ENCODE data around the gene CFAP20DC. TPM values are rescaled to one million over a fixed set of nuclear protein-coding genes. Genes with fewer than 3 reads are reported as not detected.

The CFAP20DC gene
- total RNA-seq, 1 experiment from 2014 or later, result 4.5 TPM

DNA sequence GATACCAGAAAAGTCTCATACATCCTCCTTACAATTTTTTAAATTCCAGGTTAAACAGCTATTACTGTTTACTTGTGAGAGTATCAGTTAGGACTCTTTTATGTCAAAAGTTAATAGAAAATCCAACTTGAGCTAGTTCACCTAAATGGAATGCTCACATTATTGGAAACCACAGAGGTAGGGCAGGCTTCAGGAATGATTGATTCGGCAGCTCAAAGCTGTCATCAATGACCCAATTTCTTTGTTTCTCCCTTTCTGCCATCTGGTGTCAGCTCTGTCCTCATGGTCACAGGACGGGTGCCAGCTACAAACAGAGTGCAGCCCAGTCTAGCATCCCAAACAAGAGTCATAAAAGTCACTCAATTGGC is 32.2 kb downstream of the CFAP20DC start:
- no peaks in the 10 kb centered on the region for H3K79me2 ChIP-seq (ENCODE audit: insufficient read depth, low read length)
- H3K9ac ChIP-seq (ENCODE audit: extremely low read depth, insufficient read length, low read length), result no peak overlapping the region
- no peaks in the 10 kb centered on the region for H3K9me3 Mint-ChIP-seq
- no peak overlapping the region for H2BK5ac ChIP-seq (ENCODE audit: insufficient read length, low read length)
- H4K8ac ChIP-seq (replicated peaks; ENCODE audit: insufficient read length, low read depth, low read length), result no peak overlapping the region
- H3K9me3 ChIP-seq (ENCODE audit: control insufficient read depth, low read depth, low read length), result no peaks in the 10 kb centered on the region
- H3T11ph ChIP-seq (ENCODE audit: low read length), result no peak overlapping the region
- no peak overlapping the region for H2BK120ac ChIP-seq (ENCODE audit: low read depth, low read length, poor library complexity, severe bottlenecking)
- no peak overlapping the region for H3K27ac ChIP-seq (ENCODE audit: insufficient read length, low read depth, low read length)
- no peak overlapping the region for H3K18ac ChIP-seq (ENCODE audit: insufficient read length, low read depth, low read length)
- no CpG with 5 or more reads among the region's 2 CpGs for WGBS (ENCODE audit: extremely low coverage, insufficient read length, low lambda C conversion rate)
- H2AK5ac ChIP-seq (ENCODE audit: insufficient read length, low read length), result no peak overlapping the region
- DNase-seq, result no peak
- TF ChIP-seq, protein P1, sequence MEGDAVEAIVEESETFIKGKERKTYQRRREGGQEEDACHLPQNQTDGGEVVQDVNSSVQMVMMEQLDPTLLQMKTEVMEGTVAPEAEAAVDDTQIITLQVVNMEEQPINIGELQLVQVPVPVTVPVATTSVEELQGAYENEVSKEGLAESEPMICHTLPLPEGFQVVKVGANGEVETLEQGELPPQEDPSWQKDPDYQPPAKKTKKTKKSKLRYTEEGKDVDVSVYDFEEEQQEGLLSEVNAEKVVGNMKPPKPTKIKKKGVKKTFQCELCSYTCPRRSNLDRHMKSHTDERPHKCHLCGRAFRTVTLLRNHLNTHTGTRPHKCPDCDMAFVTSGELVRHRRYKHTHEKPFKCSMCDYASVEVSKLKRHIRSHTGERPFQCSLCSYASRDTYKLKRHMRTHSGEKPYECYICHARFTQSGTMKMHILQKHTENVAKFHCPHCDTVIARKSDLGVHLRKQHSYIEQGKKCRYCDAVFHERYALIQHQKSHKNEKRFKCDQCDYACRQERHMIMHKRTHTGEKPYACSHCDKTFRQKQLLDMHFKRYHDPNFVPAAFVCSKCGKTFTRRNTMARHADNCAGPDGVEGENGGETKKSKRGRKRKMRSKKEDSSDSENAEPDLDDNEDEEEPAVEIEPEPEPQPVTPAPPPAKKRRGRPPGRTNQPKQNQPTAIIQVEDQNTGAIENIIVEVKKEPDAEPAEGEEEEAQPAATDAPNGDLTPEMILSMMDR (conservative IDR thresholded peaks at IDR 0.05), result no peak
- no peak overlapping the region for H2BK20ac ChIP-seq (ENCODE audit: low read depth, low read length, poor library complexity, severe bottlenecking)
- no peak overlapping the region for H3K56ac ChIP-seq (ENCODE audit: insufficient read length, low read depth, low read length)
- H3K79me1 ChIP-seq (ENCODE audit: insufficient read depth, low read depth, low read length, poor library complexity, severe bottlenecking), result no peaks in the 10 kb centered on the region
- H3K23ac ChIP-seq (ENCODE audit: insufficient read length, low read depth, low read length), result no peak overlapping the region
- H3K27ac Mint-ChIP-seq, result no peak overlapping the region
- H3K4me1 ChIP-seq (ENCODE audit: insufficient read depth, low read length), result no peaks in the 10 kb centered on the region
- no peaks in the 10 kb centered on the region for H3K27me3 ChIP-seq (ENCODE audit: insufficient read depth, low read length)
- no peak overlapping the region for H3K4me3 Mint-ChIP-seq
- no peak overlapping the region for H2AFZ ChIP-seq (ENCODE audit: low read length)
- H4K5ac ChIP-seq (ENCODE audit: insufficient read length, low read depth, low read length), result no peak overlapping the region
- no peak overlapping the region for H2BK15ac ChIP-seq (ENCODE audit: low read depth, low read length)
- no peak overlapping the region for H2BK12ac ChIP-seq (ENCODE audit: insufficient read length, low read depth, low read length)
- H3K4me1 Mint-ChIP-seq, result no peaks in the 10 kb centered on the region; a peak in 1 of 4 replicates
- H3K36me3 Mint-ChIP-seq (ENCODE audit: insufficient read depth in 1 of 3, low read depth in 3 of 3), result no peaks in the 10 kb centered on the region
- H4K91ac ChIP-seq (ENCODE audit: insufficient read length, low read depth, low read length), result no peak overlapping the region
- no peaks in the 10 kb centered on the region for H3K23me2 ChIP-seq (ENCODE audit: insufficient read length, low read depth, low read length, poor library complexity, severe bottlenecking)
- no peaks in the 10 kb centered on the region for H3K27me3 Mint-ChIP-seq (ENCODE audit: low read depth)
- H3K14ac ChIP-seq (ENCODE audit: insufficient read depth, low read length), result no peak overlapping the region
- no peaks in the 10 kb centered on the region for H4K20me1 ChIP-seq (ENCODE audit: control insufficient read depth, insufficient read depth, insufficient read length)
- H3K4ac ChIP-seq (ENCODE audit: low read depth, low read length), result no peak overlapping the region
- H3K4me2 ChIP-seq (ENCODE audit: insufficient read depth, insufficient read length, low read length), result no peak overlapping the region
